Breast epithelium (tissue), 3 donors: ENCODE data around the gene KRTAP10-1.

Experiments used
- POLR2A ChIP-seq: fragments of 450-650 bp; IDR thresholded peaks from one replicate; pipeline ENCODE4 v1.6.1; 2016; ENCODE audit warnings: antibody characterized with exemption, mild to moderate bottlenecking, moderate library complexity
- TF ChIP-seq, protein P1 (sequence below), 3 donors: fragments of 450-650 bp; IDR thresholded peaks; one replicate each; pipeline ENCODE4 v1.5.1; 2016 to 2017; ENCODE audit warnings: antibody characterized with exemption in 3 of 3, mild to moderate bottlenecking in 3 of 3, moderate library complexity in 3 of 3

DNA sequence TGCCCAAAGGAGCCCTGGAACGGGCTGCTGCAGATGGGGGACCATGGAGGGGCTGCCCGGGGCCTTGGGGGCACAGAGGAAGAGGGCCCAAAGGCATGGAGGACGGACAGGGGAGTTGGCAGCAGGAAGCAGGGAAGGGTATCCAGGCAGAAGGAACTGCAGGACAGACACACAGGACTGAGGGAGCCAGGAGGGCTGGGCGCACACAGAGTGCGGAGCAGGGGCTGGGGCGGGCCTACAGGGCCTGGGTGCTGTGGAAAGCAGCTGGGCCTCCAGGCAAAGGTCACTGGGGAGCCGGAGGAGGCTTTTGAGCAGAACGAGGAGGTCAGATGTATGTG lies 28.1 kb downstream of the KRTAP10-1 start:
- no peak for TF ChIP-seq POLR2A
- TF ChIP-seq, protein P1, sequence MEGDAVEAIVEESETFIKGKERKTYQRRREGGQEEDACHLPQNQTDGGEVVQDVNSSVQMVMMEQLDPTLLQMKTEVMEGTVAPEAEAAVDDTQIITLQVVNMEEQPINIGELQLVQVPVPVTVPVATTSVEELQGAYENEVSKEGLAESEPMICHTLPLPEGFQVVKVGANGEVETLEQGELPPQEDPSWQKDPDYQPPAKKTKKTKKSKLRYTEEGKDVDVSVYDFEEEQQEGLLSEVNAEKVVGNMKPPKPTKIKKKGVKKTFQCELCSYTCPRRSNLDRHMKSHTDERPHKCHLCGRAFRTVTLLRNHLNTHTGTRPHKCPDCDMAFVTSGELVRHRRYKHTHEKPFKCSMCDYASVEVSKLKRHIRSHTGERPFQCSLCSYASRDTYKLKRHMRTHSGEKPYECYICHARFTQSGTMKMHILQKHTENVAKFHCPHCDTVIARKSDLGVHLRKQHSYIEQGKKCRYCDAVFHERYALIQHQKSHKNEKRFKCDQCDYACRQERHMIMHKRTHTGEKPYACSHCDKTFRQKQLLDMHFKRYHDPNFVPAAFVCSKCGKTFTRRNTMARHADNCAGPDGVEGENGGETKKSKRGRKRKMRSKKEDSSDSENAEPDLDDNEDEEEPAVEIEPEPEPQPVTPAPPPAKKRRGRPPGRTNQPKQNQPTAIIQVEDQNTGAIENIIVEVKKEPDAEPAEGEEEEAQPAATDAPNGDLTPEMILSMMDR (IDR thresholded peaks at IDR 0.05): no peak
